HUDEP-2 (cell line): ENCODE results near the gene KRT36.

Source experiments
- DNase-seq, 76 experiments: peaks; one replicate each; lab custom pipeline; 2025; ENCODE audit not compliant: unreplicated experiment in 76 of 76; lab: John Stamatoyannopoulos, UW

Gene KRT36

DNA sequence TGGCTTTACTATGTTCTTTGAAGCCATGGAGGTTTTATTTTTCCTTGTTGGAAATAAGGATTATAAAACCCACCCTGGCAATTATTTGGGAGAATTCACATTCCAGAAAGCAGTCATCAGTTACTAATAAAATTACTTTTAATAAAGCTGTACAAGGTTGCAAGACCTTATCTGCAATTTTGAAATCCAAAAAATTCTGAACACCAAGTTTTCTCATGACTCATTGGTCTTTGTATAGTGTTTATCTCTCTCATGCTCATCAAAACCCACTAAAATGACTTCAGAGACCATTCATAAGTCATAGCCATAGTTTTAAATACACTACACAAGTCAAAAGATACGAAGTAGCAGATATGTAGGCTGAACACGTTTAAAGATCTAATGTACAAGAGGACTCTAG lies 42.9 kb downstream of the KRT36 start:
- no peak for DNase-seq

DNA sequence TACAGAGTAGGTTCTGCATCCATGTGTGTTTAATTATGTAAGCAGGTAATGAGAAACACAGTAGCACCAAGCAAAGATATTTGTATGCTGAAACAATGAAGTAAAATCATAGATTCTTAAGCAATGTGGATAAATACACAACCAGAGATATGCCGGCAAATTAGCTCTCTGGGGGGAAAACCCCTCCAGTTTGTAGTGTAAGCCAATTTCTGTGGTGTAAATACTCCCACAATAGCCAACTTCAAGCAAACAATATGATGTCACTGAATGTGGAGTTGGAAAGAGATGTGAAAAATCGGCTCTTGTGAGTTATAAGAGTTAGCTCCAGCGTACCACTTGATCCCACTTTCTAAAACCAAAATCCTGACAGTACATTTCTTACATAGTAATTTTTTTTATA lies 45.1 kb downstream of the KRT36 start:
- DNase-seq = no peak

DNA sequence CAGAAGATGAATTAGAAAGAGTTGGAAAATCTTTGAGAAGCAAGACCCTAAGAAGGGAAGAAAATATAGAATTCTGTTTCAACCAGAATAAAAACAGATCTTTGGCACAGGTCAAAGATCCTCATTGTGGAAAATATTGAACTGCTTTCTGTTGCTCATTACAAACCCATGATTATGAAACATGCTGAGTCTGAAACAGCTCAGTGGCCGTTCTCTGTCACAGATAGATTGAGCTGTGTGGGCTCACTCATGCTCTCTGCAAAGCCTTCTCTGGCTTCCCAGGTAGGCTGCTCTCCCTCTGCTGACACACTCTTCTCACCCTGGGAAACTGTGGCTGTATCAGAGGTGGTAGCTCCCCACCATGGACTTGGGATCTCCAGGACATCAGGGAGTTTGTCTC lies 45.5 kb downstream of the KRT36 start:
- no peak for DNase-seq

DNA sequence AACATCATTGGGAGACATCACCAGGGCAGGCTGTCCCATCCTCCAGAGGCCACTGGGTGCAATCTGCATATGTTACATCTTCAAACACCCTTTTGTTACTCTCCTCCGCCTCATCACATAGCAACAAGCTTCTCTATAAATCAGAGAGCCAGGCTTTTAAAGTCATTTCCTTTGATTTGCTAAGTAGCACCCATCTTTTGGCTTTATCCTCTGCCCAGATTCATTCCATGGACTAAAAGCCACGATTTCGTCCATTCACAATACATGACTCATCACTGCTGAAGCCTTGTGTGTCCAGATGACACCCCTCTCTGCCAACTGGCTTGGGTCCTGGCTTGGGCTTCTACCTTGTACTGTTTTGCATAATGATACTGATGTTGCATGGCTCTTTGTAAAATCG lies 47.0 kb downstream of the KRT36 start:
- DNase-seq = no peak

DNA sequence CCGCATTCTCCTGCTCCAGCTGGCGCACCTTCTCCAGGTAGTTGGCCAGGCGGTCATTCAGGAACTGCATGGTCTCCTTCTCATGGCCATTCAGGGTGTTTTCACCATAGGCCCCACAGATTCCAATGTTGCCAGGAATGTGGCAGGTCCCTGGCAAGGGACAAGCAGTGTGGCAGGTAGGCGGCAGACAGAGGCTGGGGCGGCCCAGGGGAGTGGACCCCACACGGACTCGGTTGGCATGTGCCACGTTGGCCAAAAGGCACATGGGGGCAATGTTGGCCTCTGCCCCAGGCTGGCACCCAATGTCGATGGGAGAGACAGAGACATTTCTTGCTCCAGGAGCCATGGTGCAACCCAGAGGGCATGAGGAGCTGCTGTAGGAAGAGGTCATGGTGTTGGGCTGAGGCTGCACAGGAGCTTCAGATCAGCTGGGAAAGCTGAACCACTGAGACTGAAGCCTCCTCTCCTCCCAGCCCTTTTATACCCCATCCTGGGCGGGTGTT lies 49.1 kb downstream of the KRT36 start, which contains the start of gene KRT38:
Gene KRT38 (minus strand): TSS at position 453 of the 503 bp plus-strand sequence. CDS start 62 bp downstream, at position 391.
- DNase-seq = no peak

DNA sequence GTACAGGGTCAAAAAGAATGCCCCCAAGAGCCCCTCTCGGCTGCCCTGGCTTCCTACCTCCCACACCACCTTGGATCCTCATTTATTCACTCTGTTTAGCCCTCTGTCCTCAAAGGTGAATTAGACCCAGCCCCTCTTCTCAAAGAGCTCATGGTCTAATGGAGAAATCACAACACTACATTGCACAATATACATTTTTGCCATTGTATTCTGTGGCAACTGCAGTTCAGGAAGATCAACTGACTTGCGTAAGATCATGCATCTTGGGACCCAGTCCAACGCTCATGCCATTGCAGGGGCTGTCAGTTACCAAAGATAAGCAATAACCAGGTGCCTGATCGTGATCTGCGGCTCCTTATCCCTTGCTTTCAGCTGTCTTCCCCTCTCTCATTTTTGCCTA lies 50.3 kb downstream of the KRT36 start:
- DNase-seq = no peak

DNA sequence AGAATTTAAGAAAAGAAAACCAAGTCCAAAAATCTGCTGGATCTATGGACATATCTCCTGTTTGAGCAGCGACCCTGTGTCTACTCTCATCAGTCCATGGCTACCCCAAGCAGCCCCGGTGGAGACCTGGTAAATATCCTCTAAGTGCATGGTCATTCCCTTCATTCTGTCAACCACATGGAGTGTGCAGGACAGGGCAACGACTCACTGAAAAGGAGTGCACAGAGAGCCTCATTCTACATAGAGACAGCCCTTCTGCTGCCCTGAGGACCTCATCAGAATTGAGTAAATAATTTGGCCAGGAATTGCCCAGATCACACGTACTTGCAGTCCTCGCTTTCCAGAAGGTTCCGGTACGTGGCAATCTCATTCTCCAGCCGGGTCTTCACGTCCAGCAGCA lies 51.9 kb downstream of the KRT36 start:
- DNase-seq = no peak

DNA sequence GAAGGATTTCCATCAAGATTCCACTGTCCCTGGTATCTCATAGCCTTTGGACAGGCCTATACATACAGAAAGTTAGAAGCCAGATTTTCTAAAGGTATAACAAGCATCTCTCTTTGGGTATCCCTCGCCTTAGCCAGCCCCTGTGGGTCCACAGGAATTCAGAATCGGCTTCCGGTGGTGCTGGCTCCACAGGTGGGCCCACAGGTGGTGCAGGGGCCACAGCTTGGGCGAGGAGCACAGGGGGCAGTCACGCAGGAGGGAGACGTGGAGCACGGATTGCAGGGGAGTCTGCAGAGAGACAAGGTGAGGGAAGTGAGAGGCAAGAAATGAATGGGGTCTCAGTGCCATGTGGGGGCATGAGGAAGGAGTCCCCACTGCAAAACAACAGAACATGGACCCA lies 52.5 kb downstream of the KRT36 start:
- DNase-seq = no peak
